HG02623 (cell line): ENCODE data around the gene CDKAL1.

Experiments
- ATAC-seq: cut with Tn5 transposase; IDR thresholded peaks from one replicate; pipeline ENCODE4 v1.9.1; 2021; ENCODE audit warnings: moderate library complexity; ENCODE audit not compliant: unreplicated experiment

CDKAL1 gene

DNA sequence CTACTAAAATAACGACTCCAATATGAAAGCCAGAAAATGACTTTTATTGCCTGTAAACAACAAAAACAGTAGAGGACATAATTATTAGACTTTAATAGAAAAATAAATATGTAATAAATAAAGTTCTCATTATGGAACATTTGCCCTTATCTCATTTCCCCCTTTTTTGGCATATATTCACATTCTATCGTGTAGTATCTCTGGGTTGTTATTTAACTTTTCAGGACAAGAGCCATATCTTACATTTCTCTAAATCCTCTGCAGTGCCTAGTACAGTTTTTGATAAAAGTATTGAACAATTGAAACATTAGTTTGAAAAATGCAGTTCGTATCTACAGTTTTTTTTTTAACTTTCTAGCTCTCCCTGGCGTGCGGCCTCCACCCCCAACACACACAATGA, 617.3 kb downstream of the CDKAL1 start:
- no peak for ATAC-seq

DNA sequence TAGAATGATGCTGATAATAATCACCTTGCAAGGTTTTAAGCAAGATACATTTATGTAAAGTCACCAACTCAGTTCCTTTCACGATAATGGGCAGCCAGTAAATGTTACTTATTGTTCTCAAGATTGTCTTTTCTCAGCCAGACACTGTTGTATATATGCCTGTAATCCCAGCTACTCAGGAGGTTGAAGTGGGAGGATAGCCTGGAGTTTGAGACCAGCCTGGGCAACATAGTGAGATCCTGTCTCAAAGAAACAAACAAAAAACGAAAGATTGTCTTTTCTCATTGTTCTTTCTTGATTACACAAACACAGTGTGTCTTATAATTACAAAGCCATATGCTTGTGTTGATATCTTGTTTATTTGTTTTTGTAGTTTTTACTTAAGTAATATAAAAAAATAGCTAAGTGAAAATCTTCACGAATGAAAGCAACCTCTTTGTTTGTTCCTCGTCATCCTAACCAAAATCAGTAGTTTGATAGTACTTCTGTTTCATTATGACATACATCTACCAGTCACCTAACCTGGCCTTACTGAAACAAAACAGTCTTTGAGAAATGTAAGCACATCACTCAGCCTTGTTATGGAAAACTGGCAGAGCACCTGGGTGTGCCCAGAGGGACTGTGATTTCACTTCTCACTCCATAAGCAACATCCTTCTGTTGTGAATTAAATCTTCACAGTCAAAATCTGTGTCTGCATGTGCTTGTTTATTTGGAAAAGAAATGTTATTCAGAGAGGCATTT, 623.1 kb downstream of the CDKAL1 start:
- ATAC-seq, result peak; percentile 76

DNA sequence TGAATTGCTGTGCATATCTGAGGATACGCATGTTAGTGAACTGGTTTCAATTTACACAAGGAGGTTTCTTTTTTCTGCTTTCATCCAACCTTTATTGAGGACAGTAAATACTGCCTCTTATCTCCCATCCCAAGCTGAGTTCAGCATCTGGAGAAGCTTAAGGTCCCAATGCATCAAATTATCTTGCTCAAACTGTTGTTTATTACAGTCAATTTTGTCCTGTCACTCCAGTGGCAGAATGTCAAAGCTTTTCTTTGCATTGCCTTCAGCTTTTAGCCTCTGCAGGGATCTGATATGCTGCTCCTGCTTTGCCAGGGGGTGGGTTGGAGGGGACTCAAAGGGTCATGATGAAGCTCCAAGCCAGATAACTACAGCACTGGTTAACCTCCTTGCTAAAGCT, 623.9 kb downstream of the CDKAL1 start:
- no peak for ATAC-seq

DNA sequence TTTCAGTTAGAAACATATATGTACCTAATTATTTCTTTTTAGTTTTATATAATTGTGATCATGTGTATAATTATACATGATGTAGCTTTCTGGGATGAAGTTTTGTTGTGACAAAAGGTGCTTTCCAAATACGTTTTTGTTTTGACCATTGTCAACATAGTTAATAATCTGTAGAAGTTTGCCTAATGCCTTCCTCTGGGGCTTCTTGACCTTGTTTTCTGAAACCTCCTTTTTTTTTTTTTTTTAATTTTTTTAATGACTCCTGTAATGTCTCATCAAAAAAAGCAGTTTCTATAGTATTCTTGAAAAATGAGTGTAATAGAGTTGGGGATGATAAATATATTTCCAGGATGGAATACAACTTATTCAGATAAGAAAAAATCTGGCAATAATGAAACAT, 624.6 kb downstream of the CDKAL1 start:
- ATAC-seq, result peak; percentile 35

DNA sequence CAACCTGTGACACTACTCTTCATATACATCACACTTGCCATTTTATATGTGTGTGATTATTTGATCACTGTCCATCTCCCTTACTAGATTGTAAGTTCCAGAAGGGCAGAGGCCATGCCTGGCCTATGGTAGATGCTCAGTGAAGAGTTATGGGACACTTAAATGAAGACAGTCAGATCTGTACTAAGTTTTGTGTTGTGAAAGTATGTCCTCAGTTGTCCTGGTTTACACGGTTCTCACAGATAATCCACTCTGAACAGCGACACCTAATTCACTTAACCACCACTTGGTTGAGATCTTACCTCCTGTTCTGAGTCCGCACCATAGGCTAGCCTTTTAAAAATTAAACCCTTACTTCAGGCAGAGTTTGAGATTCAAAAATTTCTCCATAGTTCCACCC, 625.2 kb downstream of the CDKAL1 start:
- no peak for ATAC-seq

DNA sequence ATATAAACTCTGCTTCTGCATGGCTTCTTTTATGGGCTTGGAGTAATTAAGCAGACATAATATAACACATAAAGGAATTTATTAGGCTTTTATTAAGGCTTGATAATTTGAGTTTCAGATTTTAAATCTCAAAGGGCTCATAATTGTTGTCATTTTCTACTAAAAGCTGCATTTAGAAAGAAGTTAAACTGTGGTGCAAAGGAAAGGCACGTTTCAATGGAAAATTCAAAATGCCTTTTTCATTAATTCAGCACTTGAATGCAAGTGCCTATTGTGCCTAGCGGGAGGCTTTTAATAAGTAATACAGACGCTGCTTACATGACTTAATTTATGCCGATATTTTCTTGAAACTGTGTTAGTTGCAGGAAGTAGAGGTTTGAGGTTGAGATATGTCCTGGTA, 627.5 kb downstream of the CDKAL1 start:
- ATAC-seq, result no peak

DNA sequence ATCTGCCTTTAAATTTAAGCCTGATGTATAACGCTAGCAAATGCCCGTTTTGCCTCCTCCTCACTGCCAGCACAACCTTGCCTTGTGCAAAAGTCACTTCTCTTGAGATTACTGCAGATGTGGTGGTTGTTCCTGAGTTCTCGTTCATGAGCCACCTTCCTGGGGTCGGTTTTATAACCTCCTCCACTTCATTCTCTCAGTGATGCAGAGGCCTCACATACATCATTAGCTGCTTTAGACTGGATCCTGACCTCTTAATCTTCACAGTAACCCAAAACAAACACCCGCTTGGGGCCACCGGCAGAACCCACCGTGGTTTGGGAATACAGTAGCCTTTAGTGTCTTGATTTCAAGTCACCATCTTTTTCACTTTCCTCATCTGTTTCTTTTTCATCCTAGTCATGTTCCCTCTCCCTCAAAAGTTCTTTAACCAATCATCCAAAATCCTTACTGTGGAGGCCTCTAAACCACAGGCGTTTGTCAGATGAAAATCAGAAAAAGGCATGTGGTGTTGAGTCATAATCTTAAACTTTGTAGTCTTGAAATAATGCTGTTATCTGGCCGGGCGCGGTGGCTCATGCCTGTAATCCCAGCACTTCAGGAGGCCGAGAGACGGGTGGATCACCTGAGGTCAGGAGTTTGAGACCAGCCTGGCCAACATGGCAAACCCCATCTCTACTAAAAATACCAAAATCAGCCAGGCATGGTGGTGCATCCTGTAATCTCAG, 629.0 kb downstream of the CDKAL1 start:
- ATAC-seq, result no peak

DNA sequence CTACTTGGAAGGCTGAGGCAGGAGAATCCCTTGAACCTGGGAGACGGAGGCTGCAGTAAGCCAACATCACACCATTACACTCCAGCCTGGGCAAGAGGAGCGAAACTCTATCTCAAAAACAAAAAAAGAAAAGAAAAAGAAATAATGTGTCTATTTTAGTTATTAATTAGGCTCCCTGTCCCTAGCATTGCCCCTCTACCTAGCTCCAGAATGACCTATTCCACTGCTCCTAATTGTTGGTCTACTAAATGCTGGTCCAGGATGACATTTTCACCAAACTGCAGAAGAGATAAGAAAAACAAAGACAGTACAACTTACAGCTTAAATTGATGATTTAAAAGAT, 629.6 kb downstream of the CDKAL1 start:
- no peak for ATAC-seq

DNA sequence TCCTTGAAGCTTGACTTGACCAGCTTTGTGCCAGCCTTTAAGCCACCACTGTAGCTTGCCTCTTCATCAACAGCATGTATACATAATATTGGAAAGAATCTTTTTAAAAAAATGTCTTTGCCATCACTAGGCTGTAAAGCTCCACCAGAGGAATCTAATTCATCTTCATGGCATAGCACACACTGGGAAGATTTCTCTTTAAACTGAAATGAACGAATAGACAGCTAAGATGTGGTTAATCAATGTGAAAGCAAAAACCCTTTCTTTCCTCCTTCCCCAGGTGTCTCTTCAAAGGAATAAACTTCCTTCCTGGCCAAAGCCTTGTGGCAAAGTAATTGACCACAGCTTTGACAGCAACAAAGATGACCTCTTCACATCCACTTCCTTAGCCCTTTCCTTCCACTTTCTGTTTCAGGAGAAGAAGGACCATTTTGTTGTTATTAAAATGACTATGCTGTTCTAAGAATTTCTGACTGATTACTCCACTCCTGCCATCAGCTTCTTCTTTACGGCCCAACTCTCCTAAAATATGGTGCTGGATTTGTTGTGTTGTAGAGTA, 630.6 kb downstream of the CDKAL1 start:
- peak; percentile 66 for ATAC-seq

DNA sequence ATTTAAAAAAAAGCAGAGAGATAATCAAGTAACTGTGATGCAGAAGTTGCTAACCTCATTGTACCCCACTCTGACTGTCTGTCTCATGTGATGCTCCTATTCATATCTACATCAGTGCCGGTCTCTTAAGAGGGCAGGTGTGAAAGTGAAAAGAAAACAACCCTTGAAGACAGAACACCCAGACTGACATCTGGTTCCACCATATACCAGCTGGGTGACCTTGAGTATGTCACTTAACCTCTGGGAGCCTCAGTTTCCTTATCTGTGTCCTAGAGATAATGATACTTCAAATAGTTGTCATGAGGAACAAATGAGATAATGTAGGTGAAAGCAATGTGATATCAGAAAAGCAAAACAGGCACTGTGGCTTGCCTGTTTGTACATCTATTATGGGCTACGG, 632.5 kb downstream of the CDKAL1 start:
- ATAC-seq, result peak; percentile 60

DNA sequence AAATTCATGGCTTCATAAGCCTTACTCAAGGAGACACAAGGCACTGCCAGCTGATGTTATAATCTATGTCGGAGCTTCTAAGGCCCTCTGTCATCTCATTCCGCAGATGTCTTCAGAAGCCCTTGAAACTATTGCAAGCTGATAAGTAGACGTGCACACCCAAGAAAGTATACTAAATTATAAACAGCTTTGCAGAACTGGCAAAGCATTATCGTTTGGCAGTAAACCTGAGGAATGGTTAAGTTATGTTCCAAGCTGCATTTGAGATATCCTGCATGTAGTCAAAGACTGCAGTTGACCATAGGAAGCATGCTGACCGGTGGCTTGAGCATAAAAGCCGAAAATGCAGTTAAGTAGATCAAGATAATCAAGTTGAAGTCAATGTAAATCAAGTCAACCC, 633.5 kb downstream of the CDKAL1 start:
- ATAC-seq, result no peak

DNA sequence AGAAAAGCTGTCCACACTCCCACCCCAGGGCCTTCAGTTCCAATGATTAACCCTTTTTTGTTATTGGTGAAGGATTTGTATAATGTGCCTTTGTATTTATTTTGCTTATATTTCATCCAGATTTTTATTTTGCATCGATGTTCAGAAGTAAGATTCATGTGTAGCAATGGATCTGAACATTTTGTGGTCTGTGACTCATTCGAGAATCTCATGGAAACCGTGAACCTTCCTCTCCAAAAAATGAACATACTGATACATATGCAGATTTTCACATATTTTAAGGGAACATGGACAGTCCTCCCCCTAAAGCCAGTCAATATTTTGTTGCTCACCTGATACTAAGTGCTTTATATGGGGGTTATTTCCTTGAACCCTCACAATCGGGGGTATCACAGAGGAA, 637.5 kb downstream of the CDKAL1 start:
- ATAC-seq, result no peak

DNA sequence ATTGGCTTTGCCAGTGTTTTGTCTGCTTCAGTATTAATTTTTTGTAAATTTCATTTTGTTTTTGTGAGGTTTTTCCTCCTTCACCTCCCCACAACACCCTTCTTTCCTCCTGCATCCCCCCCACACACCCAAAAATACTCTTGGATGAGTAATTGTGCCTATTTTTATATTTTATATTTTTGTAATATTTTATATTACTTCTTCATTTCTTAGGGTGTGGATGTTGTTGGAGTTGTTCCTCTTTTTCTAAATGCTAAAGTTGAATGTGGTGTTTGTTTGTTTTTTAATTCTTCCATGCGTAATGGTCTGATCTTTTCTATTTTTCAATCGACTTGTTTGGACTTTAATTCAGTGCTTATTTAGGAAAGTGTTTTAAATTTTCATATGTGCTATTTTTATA, 638.8 kb downstream of the CDKAL1 start:
- ATAC-seq, result no peak

DNA sequence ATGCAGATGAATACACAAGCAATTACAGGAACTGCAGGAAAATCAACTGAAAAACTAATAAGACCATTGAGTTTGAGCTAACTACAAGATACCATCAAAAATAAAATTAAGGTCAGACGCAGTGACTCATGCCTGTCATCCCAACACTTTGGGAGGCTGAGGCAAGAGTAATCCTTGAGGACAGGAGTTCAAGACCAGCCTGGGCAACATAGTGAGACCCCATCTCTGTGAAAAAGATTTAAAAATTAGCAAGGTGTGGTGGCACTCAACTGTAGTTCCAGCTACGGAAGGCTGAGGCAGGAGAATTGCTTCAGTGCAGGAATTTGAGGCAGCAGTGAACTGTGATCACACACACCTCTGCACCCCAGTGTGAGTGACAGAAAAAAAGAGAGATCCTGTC, 639.4 kb downstream of the CDKAL1 start:
- no peak for ATAC-seq

DNA sequence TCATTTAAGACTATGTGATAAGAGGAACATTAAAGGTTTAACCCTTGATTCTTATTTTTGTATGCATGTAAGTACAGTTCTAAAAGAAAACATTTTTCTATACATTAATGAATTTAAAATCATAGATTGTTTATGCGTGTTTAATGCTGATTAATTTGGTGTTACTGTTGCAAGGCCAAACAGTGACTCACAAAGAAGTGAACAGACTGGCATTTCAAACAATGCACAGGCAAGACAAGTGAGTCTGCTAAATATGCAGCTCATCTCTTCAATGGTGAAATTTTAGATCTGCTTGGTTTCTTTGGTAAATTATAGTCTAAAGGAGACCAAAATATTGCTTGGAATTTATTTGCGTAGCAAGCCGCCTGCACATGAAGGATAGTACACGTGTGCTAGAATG, 641.9 kb downstream of the CDKAL1 start:
- ATAC-seq, result no peak

DNA sequence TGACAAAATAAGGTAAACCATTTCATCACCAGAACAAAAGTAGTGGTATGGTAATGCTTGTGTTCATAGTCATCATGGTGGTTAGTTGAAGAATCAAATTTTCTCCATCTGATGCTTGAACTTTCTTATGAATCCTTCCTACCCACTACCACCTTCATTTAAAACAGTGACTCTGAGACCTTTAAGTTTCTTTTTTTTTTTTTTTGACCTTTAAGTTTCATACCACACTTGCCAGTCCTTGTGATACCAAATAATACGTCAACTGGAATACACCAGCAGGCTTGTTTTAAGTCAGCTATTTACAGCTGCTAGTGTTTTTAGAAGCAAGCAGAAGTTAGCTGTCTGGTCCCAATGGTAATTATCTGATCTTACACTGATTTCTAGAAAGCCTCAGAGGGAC, 645.9 kb downstream of the CDKAL1 start:
- peak; percentile 77 for ATAC-seq

DNA sequence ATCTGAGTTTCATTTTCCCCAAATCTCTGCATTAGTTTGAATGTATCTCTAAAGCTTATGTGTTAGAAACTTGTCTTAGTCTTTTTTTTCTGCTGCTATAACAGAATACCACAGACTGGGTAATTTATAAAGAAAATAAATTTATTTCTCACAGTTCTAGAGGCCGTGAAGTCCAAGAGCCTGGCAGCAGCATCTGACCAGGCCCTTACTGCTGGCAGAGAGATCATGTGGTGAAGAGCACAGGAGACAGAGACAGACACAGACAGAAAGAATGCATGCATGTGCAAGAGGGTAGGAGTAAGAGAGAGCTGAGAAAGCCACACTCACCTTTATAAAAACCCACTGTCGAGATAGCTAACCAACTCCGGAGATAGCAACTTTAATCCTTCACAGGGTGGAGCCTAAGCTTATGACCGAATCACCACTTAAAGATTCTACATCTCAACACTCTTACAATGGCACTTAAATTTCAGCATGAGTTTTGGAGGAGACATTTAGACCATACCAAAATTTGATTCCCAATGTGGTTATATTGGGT, 646.6 kb downstream of the CDKAL1 start:
- no peak for ATAC-seq

DNA sequence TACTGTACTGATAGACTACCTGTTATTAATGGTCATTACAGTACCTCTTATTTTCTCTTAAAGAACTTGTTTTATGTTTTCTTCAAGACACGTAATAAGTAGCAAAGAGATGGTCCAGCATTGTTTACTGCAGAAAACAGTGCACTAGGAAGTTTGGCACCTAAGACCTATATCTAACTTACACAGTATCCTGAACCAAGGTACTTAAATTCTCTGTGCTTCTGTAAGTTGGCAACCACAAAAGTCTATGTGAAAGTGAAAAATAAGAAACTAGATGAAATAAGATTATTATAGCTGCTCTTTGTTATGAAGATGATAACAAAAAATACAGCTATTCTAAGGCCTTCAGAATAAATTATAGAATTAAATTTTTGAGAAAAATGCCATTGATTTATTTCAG, 647.6 kb downstream of the CDKAL1 start:
- ATAC-seq, result peak; percentile 42

DNA sequence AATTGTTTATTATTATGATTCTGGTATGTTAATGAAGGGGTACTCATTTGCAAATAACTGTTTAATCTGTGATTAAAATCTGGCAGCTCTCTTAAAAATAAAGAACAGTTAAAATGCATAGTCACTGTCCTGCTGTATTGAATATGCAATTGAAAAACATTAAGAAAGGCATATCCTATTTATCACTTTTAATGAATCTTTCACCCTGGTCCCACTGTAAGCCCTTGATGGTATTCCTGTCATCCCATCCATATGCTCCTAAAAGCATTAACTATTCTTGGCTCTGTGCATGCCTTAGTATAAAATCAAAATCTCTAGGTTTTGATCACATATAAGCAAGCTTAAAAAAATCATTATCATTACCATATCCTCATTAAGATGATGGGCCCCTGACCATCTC, 648.3 kb downstream of the CDKAL1 start:
- ATAC-seq, result no peak

DNA sequence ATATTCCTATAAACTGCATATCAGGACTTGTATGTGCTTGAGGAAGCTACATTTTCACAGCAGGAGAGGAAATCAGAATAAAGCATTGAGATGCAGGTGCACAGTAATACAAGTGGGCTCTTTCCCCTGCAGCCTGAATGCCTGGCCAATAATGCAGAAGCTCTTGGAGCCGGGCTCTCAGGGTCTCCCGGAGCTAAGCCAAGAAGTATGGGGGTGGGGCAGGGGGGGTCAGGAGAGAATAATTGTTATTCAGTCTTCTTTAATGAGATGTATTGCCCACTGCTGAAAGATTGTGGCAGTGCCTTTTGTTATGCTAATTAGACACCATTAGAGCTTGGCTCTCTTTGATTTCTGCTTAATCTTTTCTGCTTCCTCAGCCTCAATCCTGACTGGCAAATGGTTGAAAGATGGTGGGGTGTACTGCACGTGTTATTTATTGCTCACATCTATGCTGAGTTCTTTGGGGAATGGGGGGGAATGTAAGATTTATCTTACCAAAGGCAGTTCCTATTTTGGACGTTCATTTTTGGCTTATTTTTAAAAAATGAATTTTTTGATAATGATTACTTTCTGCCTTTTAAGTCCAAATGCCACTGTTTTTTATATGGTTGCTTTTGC, 651.7 kb downstream of the CDKAL1 start:
- no peak for ATAC-seq

DNA sequence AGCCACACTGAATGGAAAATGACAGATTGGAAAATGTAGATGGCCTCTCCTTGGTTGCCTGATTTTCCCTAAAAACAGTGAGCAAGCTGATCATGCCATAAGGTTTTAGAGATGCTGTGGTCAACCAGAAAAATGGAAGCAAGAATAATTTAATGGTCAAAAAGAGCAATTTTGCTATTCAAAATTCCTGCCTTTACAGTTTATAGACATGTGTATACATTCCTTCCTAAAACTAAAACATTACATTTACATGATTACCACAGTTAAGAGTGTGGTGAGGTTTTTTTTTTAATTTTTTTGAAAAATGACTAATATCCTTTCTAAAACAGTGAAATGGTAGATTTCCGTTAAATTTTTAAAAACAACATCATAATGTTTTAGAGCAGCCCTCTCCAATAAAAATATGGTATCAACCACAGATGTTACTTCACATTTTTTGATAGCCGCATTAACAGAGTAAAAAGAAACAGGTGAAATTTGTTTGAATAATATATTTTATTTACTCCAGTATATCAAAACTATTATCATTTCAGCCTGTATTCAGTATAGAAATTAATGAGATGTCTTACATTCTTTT, 652.3 kb downstream of the CDKAL1 start:
- ATAC-seq, result no peak
